ENCODE data around the gene ANGEL1. TPM values are rescaled to one million over a fixed set of nuclear protein-coding genes. Genes with fewer than 3 reads are reported as not detected.

Gene ANGEL1
- total and polyA plus RNA-seq, 2 of the 13 experiments (the other 11 are each of a cell fraction or from before 2014, with no cell fraction given), result 14.3 to 20.1 TPM

- TF ChIP-seq ISX (CRISPR knock-in tag; conservative IDR thresholded peaks at IDR 0.05) (no peak), SMC3 (IDR thresholded peaks at IDR 0.05; ENCODE audit: low read length) (no peak), ZNF33A (CRISPR knock-in tag; IDR thresholded peaks at IDR 0.05; ENCODE audit: borderline replicate concordance) (no peak), ZNF282 (IDR thresholded peaks at IDR 0.05; ENCODE audit: partially characterized antibody) (no peak), PATZ1 (CRISPR knock-in tag; IDR thresholded peaks at IDR 0.05) (peak; percentile 53), CSRNP2 (CRISPR knock-in tag; conservative IDR thresholded peaks at IDR 0.05; ENCODE audit: low read depth) (no peak), ZNF772 (CRISPR knock-in tag; IDR thresholded peaks at IDR 0.05) (no peak), PAXIP1 (CRISPR knock-in tag; conservative IDR thresholded peaks at IDR 0.05) (peak; percentile 71), BATF2 (CRISPR knock-in tag; IDR thresholded peaks at IDR 0.05) (no peak), MAFF (IDR thresholded peaks at IDR 0.05; ENCODE audit: low read depth, low read length) (no peak), TP53 (CRISPR knock-in tag; conservative IDR thresholded peaks at IDR 0.05) (no peak), HOXA9 (CRISPR knock-in tag; IDR thresholded peaks at IDR 0.05; ENCODE audit: borderline replicate concordance) (no peak), WIZ (CRISPR knock-in tag; IDR thresholded peaks at IDR 0.05) (no peak), NONO (IDR thresholded peaks at IDR 0.05) (no peak), NONO (CRISPR knock-in tag; conservative IDR thresholded peaks at IDR 0.05) (0 out of 2 replicates have a peak, but pooled peaks have one; percentile 28), ZBTB49 (CRISPR knock-in tag; IDR thresholded peaks at IDR 0.05; ENCODE audit: borderline replicate concordance) (no peak), TAF15 (IDR thresholded peaks at IDR 0.05; ENCODE audit: low read depth, low read length, poor library complexity, severe bottlenecking) (no peak)
Measured at GRCh38 chr14:76829650-76830421, 17.2 kb upstream of the ANGEL1 start (continued).

Data from HepG2 (cell line).